MCF 10A (cell line): ENCODE measurements around the gene TCP10L. TPM values are rescaled to one million over a fixed set of nuclear protein-coding genes. Genes with fewer than 3 reads are reported as not detected.

Experiments
- BruUV-seq: library from RNA; stranded (reverse); fragments of 400-500 nt; replicated peaks from 2 replicates; lab custom pipeline; 2021; lab: Mats Ljungman, UMichigan
- CTCF ChIA-PET: fragments of 300-600 bp; sonication (Branson Sonifier 250); formaldehyde crosslinking; extraction: SDS; loops from one replicate; lab custom pipeline; 2021; ENCODE audit warnings: antibody characterized with exemption, inconsistent platforms; lab: Yijun Ruan, JAX
- POLR2A ChIA-PET: fragments of 300-600, 350-650 bp; sonication (Branson Sonifier 250); formaldehyde crosslinking; extraction: SDS; loops from one replicate; lab custom pipeline; 2020; ENCODE audit warnings: antibody characterized with exemption, inconsistent platforms; lab: Yijun Ruan, JAX
- DNase-seq: peaks from one replicate; pipeline ENCODE4 v3.0.0-alpha.2; 2018; ENCODE audit not compliant: unreplicated experiment
- H3K27ac Mint-ChIP-seq: one replicate; pipeline ENCODE4 v1.8.0; 2022; ENCODE audit warnings: mild to moderate bottlenecking, low read depth, mixed read lengths; ENCODE audit not compliant: unreplicated experiment
- H3K27me3 Mint-ChIP-seq: one replicate; pipeline ENCODE4 v1.8.0; 2022; ENCODE audit warnings: mixed read lengths; ENCODE audit not compliant: insufficient read depth, unreplicated experiment
- H3K36me3 Mint-ChIP-seq: one replicate; pipeline ENCODE4 v1.8.0; 2022; ENCODE audit warnings: mild to moderate bottlenecking, moderate library complexity, mixed read lengths; ENCODE audit not compliant: insufficient read depth, unreplicated experiment
- H3K4me1 Mint-ChIP-seq: one replicate; pipeline ENCODE4 v1.8.0; 2022; ENCODE audit warnings: mixed read lengths; ENCODE audit not compliant: insufficient read depth, unreplicated experiment
- H3K4me3 Mint-ChIP-seq: one replicate; pipeline ENCODE4 v1.8.0; 2022; ENCODE audit warnings: mild to moderate bottlenecking, moderate library complexity, mixed read lengths; ENCODE audit not compliant: unreplicated experiment
- H3K9me3 Mint-ChIP-seq: one replicate; pipeline ENCODE4 v1.8.0; 2022; ENCODE audit warnings: mixed read lengths; ENCODE audit not compliant: unreplicated experiment
- CTCF ChIP-seq: fragments of 200-600 bp; IDR thresholded peaks from one replicate; pipeline ENCODE4 v1.8.0; 2022; ENCODE audit warnings: antibody characterized with exemption, mild to moderate bottlenecking; ENCODE audit not compliant: unreplicated experiment
- intact Hi-C: fragments of 100-400 bp; cut with micrococcal nuclease; formaldehyde crosslinking; loops from 2 replicates; pipeline ENCODE4 v1.14.1; 2022
- total RNA-seq: library from RNA; stranded (reverse); gene quantifications from 2 replicates; pipeline ENCODE4 v1.2.3, GENCODE V29; 2022

Gene TCP10L
- total RNA-seq, 1 experiment from 2014 or later: not detected

GRCh38 chr21:32590130-32590529 is 4.8 kb upstream of the TCP10L start:
- ChIA-PET CTCF (interaction anchor here (0.6 to 5.8 kb wide), 2 partner anchors 10 to 20 kb away, joined by 3 to 36 read pairs; no protein-coding TSS in a partner anchor), POLR2A (interaction anchor here (1.1 kb wide), 1 partner anchor 15 kb away, joined by 3 read pairs; no protein-coding TSS in a partner anchor)
- Mint-ChIP-seq H3K36me3 (no peaks in the 10 kb centered on the region), H3K4me1 (no peaks in the 10 kb centered on the region), H3K27ac (no peak overlapping the region), H3K27me3 (no peaks in the 10 kb centered on the region), H3K4me3 (no peak overlapping the region), H3K9me3 (no peaks in the 10 kb centered on the region)
- TF ChIP-seq CTCF: no peak
- intact Hi-C loops: no loop called here
- no peak for DNase-seq
- no TSS peak for BruUV-seq

- TF ChIP-seq CTCF: no peak
- no peaks in the 10 kb centered on the region for H3K9me3 Mint-ChIP-seq
- CTCF ChIA-PET: interaction anchor here (0.7 to 5.8 kb wide), 5 partner anchors 13 to 162 kb away, joined by 3 to 36 read pairs (median 3); no protein-coding TSS in a partner anchor
- H3K27me3 Mint-ChIP-seq: no peaks in the 10 kb centered on the region
- H3K36me3 Mint-ChIP-seq: no peaks in the 10 kb centered on the region
- intact Hi-C loops: no loop called here
- no peaks in the 10 kb centered on the region for H3K4me1 Mint-ChIP-seq
- H3K4me3 Mint-ChIP-seq: no peak overlapping the region
- no TSS peak for BruUV-seq
- POLR2A ChIA-PET: no interaction called here
- DNase-seq: no peak
- H3K27ac Mint-ChIP-seq: no peak overlapping the region
These were observed 2.3 kb upstream of the TCP10L start for GRCh38 chr21:32587651-32588050.

GRCh38 chr21:32587120-32587519 is 1.8 kb upstream of the TCP10L start:
- no peaks in the 10 kb centered on the region for H3K36me3 Mint-ChIP-seq
- no peak for TF ChIP-seq CTCF
- no peak overlapping the region for H3K4me3 Mint-ChIP-seq
- H3K27me3 Mint-ChIP-seq: no peaks in the 10 kb centered on the region
- H3K27ac Mint-ChIP-seq: no peak overlapping the region
- intact Hi-C loops: no loop called here
- ChIA-PET CTCF (interaction anchor here (0.7 to 5.8 kb wide), 4 partner anchors 13 to 71 kb away, joined by 3 to 36 read pairs (median 4); no protein-coding TSS in a partner anchor), POLR2A (no interaction called here)
- no peaks in the 10 kb centered on the region for H3K9me3 Mint-ChIP-seq
- DNase-seq: no peak
- no TSS peak for BruUV-seq
- no peaks in the 10 kb centered on the region for H3K4me1 Mint-ChIP-seq

GRCh38 chr21:32585970-32586369 is 647 bp upstream of the TCP10L start:
- Mint-ChIP-seq H3K36me3 (no peaks in the 10 kb centered on the region), H3K4me1 (no peaks in the 10 kb centered on the region), H3K9me3 (no peaks in the 10 kb centered on the region), H3K4me3 (no peak overlapping the region), H3K27me3 (peaks cover 5% of the 10 kb centered on the region), H3K27ac (no peak overlapping the region)
- intact Hi-C loops: no loop called here
- DNase-seq: no peak
- TF ChIP-seq CTCF: no peak
- POLR2A ChIA-PET: no interaction called here
- CTCF ChIA-PET: interaction anchor here (1.4 kb wide), 1 partner anchor 14 kb away, joined by 3 read pairs; no protein-coding TSS in a partner anchor
- BruUV-seq: no TSS peak
